UCSD-AML1 (cell line): Measurements from ENCODE around the gene PEAK3.
A peak's percentile ranks its signal among the peaks of the same experiment; 100 is the strongest.
"Not testable (repeated sequence)": the region's sequence is repeated elsewhere in the genome, so short reads cannot be mapped to it uniquely, and the experiment has no call there.

ENCODE experiments used
- DNase-seq: peaks from one replicate; lab custom pipeline; 2025; ENCODE audit not compliant: unreplicated experiment; lab: John Stamatoyannopoulos, UW

The PEAK3 gene

DNA sequence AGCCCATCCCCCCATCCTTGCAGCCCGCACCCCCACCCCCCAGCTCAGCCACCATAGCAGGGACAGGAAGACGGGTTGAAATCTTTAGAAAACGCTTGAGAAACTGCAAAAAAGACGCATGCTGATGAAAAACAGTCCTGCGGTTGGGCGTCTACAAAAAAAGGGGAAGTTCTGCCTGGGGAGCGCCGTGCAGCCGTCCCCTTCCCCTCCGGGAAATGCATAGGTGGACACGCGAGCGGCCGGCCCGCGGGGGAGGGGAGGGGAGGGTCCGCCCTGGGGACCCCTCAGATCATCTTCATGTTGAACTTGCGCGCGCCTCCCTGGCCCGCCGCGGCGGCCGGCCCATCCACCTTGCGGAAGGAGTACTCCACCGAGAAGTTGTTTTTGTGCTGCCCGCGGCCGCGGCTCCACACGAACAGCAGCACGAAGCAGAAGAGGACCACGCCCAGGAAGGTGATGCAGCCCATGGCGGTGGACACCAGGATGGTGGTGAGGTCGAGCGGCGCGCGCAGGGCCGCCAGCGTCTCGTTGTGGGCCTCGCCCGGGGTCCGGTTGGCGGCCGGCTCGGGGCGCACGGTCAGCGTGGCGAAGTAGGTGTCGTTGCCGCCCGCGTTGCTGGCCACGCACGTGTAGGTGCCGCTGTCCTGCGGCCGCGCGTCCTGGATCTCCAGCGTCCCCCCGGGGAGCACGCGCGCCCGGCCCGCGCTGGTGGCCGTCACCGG, 7.9 kb upstream of the PEAK3 start:
- DNase-seq, result peak; percentile 80

DNA sequence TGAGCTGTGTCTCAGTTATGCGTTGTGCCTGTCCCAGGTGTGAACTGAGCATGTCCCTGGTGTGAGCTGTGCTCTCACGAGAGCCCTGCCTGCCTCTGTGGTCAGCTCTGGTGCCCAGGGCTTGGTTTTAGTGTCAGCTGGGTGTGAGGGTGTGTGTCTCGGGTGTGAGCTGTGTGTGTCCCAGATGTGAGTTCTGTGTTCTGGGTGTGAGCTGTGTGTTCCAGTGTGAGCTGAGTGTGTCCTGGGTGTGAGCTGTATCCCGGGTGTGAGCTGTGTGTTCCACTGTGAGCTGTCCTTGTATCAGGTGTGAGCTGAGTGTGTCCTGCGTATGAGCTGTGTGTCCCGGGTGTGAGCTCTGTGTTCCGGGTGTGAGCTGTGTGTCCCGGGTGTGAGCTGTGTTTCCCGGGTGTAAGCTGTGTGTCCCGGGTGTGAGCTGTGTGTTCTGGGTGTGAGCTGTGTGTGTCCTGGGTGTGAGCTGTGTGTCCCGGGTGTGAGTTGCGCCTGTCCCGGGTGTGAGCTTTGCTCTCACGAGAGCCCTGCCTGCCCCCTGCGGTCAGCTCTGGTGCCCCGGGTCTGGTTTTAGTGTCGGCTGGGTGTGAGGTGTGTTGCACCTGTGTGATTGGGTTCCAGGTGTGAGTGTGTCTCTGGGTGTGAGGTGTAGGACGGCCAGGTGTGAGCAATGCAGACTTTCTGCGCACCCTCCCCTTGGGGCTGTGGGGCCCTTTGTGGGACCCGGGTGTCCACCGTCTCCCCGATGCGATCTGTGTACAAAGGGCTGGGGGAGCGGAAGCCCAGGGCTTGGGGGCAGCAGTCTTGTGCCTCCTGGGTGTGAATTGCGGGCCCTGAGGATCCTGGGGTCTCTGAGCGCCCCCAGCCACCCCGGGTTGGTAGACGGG, 7.1 kb upstream of the PEAK3 start:
- DNase-seq, result no peak

DNA sequence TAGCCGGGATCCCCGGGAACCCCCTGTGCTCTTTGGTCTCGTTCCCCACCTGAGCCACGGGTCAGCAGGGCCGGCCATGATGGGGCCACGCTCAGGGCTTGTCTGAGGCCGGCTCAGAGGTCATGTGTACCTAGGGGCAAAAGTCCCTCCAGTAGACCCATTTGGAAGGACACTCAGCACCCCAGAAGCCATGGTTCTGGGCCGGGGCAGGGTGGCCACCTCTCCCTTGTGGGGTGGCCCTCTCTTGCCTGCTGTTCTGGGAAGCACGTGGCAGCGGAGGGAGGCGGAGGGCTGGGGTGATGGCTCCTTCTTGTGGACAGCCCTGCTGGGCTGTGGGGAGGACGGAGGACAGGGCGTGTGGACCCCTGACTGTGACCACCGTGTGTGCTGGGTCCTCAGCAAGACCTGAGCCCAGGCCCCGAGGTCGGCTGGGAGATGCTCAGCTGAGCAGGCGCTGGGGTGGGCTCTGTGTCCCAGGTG, 6.4 kb upstream of the PEAK3 start:
- no peak for DNase-seq

DNA sequence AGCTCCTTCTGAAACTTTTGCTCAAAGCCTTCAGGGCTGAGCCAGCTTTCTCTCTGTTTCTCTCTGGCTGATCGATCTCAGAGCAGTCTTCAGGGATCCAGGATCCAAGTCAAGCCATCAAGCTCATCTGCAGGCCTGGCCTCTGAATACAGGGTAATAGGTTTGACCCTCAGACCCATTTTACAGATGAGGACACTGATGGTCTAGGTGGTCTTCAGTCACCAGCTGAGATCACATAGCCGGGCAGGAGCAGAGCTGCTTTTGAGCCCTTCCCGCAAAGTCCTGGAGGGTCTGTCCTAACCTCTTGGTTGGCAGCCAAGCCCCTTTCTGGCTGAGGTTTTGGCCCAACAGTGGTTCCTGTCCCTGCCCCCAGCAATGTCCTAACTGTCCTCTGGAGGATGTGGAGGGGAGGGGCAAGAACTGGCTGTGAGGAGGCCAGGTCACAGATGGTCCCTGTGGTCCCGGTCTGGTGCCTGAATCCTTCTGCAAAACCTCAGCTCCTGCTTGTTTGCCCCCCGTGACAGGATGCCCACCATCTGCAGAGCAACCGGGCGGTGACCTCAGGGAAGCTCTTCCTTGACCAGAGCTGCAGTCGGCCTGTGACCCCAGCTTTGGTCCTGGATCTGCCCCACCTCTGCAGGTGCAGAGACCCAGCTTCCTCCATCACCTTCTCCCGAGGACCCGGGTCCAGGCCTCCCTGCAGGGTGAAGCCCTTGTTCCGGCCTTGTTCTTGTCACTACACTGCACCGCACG, 5.8 kb upstream of the PEAK3 start:
- no peak for DNase-seq

DNA sequence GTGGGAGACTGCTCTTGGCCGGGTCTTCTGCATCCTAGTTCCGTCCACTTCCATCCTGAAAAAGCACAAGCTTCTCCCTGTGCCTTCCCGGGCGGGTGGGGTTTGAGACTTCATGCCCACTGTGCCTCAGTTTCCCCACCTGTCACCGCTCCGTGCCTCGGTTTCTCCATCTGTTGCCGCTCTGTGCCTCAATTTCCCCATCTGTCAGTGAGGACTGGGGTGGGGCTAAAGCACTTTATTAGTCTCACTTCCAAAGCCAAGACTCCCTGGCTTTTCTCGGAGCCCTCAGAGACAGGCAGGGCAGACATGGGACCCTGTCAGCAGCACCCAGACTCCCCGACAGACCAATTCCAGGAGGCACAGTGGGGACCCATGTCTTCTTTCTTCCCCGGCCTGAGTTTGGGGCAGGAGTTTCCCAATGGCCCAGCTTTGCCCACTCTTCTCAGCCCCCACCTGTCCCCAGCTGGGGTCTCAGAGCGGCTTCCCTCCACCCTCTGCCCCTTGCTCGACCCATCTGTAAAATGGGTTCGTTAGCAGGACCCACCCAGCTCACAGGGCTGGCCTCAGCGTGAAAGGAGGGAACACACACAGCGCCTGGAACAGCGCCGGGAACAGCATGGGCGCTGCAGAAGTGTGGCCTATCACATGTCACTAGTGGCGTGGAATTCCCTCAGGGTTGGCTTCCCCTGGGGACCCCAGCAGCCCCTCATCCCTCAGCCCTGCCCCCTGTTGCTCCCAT, 4.6 kb upstream of the PEAK3 start:
- DNase-seq, result no peak

DNA sequence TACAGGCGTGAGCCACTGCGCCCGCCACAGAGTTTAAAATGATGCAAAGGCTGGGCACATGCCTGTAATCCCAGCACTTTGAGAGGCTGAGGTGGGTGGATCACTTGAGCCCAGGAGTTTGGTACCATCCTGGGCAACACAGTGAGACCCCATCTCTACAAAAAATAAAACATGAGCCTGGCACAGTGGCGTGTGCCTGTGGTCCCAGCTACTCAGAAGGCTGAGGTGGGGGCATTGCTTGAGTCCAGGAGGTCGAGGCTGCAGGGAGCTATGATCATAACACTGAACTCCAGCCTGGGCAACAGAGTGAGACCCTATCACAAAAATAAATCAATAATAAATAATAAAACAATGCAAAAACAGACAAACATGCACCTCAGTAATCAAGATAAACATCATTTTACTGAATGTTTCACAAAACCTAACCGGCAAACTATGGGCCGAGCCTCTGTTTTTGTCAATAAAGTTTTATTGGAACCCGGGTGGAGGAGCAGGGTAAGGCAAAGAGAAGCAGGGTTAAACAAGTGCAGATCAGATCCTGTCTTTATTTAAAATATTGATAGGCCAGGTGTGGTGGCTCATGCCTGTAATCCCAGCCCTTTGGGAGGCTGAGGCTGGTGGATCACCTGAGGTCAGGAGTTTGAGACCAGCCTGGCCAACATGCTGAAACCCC, 2.0 kb upstream of the PEAK3 start:
- DNase-seq, result no peak

DNA sequence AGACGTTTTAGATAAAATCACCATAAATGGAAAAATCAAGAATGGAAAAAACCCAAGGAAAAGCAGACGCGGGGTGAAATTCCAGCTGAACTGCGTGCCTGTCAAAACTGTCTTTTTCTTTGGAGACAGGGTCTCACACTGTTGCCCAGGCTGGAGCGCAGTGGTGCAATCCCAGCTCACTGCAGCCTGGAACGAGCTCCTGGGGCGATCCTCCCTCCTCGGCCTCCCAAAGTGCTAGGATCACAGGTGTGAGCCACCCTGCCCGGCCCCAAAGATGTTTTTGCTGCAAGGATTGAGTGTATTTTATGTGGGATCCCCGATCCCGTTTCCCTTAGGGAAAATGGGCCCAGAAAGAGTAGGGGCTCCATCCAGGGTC, 875 bp upstream of the PEAK3 start:
- no peak for DNase-seq

DNA sequence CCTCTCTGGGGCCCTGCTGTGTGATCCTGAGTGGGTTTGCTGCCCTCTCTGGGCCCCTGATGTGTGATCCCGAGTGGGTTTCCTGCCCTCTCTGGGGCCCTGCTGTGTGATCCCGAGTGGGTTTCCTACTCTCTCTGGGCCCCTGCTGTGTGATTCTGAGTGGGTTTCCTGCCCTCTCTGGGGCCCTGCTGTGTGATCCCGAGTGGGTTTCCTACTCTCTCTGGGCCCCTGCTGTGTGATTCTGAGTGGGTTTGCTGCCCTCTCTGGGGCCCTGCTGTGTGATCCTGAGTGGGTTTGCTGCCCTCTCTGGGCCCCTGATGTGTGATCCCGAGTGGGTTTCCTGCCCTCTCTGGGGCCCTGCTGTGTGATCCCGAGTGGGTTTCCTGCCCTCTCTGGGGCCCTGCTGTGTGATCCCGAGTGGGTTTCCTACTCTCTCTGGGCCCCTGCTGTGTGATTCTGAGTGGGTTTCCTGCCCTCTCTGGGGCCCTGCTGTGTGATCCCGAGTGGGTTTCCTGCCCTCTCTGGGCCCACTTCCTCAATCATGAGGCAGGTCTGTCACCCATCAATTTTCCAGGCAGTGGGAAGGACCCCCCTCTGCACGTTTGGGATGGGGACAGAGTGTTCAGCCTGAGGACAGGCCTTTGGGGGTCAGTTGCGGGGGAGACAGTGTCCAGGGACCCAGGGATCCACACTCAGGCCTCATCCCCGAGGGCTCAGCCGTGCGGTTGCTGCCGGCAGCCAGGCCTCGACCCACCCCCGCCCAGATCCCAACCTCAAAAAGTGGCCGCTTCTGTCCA, 512 bp downstream of the PEAK3 start:
- not testable (repeated sequence) for DNase-seq

DNA sequence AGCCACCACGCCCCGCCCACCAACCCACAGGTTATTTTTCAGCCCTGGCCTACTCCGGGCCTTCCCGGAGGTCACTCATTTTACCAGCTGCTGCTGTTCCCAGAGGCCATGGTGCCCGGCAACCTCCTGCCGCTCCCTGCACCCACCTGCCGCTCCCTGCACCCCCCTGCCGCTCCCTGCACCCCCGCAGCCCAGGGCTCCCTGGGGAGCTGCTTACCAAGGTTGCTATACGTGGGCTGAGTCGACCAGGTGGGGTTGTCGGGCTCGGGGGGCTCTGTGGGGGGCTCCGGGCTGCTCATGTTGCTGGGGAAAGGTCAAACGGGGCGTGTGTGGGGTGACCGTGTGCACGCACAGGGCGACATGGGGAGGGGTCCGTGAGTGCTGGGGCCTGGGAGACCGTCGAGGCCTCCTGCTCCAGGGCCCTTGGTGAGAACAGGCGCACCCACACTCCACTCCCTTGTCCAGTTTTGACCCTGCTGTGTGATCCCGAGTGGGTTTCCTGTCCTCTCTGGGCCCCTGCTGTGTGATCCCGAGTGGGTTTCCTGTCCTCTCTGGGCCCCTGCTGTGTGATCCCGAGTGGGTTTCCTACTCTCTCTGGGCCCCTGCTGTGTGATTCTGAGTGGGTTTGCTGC, 1.2 kb downstream of the PEAK3 start:
- no peak for DNase-seq

DNA sequence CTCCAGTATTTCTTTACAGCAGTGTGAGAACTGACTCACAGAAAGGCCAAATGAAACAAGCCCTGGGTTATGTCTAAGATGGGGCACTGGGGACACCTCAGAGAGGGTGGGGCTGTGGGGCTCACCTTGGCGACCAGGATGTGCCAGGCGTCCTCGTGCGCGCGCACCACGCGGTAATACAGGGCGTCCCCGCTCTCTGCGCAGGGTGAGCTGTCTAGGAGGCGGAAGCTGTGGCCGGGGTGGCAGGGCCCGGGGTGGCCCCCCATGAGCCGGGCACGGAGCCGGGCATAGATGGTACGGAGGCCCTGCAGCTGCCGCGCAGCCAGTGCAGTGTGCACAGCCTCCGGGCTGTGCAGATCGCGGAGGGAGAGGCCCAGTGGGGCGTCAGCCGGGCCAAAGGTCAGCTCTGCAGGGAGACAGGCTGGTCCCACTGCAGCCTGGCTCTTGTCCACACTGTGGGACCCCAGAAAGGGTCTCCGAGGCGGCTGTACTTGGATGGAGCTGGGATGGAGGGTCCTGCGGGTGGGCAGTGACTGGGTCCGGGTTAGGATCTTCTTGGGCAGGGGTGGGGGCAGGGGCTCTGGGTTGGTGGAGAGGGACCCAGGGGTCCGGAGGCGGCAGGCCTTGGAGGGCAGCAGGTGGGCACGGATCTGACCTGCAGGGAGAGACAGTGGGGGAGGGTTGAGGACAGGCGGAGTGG, 3.4 kb downstream of the PEAK3 start:
- DNase-seq, result no peak

DNA sequence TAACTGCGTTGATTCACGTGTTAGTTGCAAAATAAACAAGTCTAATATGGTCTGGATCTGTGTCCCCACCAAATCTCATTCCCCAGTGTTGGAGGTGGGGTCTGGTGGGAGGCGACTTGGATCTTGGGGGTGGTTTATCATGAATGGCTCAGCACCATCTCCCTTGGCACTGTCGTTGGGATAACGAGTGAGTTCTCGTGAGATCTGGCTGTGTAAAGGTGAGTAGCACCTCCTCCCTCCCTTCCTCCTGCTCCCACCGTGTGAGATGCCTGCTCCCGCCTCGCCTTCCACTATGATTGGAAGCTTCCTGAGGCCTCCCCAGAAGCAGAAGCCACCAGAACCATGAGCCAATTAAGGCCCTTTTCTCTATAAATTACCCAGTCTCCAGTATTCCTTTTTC, 4.8 kb downstream of the PEAK3 start:
- DNase-seq, result no peak

DNA sequence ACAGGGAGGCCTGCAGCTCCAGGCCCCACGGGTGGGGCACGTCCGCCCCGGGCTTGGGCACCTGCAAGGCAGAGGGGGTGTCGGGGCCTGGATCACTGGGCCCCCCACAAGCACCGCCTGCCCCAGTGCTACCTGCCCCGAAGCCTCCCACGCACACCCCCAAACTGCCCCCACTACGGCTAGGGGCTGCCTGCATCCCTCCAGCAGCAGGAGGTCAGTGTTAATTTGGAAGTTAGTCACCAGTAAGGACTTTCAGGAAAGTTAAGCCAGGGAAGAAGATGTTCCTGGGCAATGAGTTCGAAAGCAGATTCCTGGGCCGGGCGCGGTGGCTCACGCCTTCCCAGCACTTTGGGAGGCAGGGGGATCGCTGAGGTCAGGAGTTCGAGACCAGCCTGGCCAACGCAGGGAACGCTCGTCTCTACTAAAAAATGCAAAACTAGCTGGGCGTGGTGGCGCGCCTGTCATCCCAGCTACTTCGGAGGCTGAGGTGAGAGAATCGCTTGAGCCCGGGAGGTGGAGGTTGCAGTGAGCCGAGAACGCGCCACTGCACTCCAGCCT, 5.5 kb downstream of the PEAK3 start:
- no peak for DNase-seq

DNA sequence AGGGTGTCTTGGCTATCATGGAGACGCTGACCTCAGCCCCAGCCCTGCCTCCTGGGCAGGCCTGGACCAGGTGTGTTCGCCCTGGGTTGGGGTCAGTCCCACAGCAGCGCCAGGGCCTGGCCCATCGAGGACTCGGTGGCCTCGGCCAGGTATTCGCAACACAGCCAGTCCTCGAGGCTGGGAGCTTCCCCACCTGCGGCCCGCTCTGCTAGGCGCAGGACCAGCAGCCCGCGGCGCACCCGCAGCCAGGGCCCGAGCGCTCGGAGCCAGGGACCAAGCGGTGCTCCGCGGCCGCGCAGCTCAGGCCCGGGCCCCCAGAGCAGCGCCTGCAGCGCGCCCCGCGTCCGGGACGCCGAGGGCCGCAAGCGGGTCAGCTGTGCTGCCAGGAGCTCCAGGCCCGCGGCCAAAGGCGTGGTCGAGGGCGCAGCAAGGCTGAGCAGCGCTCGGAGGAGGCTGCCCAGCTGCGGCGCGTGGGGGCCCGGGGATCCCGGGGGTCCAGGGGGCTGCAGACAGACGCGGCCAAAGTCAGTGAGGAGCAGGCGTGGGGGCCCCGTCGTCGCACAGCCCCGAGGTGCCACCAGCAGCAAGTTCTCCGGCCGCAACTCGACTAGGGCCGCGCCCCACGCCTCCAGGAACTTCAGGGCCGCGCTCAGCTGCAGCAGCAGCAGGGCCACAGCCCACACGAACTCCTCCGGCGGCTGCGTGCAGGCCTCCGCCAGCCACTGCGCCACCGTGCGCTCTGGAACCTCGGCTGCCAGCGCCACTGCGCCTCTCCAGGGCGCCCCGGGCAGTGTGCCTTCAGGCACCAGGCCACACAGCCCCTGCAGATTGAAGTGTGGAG, 6.2 kb downstream of the PEAK3 start:
- DNase-seq, result no peak

DNA sequence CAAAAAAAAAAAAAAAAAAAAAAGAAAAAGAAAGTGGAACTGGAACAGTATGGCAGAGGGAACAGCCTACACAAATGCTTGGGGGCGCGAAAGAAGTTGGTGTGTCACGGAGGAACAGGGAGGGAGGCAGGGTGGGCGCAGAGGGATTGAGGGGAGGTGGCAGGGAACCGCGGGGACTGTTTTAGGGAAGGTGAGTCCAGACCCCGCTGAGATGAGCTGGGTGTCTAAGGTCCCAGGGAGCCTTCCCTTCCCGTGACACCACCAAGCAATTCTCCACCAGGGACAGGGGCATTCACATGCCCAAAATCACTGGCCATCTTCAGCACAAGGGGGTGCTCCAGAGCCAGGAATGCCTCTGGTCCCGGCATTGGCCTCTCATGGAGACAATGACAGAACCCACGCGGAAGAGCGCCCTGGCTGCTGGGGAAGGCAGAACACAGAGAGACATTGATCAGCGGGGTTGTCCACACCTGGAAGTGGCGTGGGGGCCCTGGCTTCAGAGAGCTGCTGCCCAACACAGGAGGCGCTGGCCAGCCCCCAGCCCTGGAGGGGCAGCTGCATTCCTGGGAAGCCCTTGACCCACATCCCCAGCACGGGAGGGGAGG, 6.9 kb downstream of the PEAK3 start:
- DNase-seq, result peak; percentile 77

DNA sequence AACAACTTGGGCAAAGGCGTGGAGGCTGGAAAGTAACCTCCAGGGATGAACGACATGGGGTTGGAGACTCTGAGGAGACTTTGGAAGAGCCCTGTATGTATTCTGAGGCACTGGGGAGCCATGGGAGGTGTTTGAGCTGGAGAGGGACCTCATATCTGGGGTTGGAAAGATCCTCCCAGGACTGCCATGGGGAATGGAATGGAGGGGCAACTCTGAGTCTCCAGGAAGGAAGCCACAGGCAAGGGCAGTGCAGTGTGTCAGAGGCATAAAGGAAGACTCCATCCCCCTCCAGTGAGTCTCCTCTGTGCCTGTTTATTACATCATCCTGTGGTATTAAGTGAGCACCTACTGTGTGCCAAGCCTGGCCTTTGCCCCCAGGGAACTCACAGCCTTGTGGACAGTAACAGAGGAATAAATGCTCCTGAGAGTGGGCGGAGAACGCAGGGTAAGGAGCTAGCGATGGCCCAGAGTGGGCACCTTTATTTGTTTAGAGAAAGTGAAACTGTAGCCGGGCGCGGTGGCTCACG, 7.7 kb downstream of the PEAK3 start:
- DNase-seq, result no peak

DNA sequence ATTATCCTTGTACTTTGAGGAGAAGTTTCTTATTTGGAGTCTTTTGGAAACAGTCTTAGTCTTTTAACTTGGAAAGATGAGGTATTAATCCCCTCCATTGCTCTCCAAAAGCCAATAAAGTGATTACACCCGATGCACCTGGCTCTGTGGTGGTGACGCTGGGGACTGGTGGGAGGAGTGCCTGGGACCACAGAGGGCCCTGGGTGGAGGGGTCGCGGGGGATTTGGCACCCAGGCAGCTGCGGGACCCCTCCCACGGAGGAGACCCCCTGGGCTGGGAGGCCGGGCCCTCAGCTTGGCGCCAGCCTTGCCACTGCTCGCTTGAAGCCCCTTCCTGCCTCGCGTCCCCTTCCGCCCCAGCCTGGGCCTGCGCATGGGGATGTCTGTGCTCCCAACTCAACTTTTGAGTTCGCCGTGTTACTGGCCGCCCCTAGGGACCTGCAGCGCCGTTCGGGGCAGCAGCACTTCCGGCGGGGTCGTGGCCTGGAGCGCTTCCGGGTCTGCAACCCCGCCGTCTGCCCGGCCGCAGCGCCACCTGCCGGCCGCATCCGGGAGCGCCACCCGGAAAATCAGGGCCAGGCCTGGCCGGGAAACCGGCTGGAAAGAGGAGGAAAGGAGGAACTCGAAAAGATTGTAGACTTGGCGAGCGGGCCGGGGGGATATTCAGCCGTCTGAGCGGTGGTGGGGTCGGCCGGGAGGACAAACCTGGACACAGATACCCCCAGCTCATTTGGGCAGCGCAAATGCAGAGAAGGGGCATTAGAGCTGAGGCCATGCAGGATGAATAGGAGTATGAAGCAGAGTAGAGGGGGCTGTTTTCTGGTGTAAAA, 8.4 kb downstream of the PEAK3 start:
- DNase-seq, result peak; percentile 89
